Measurements from ENCODE around the gene BPGM.

The BPGM gene

GRCh38 chr7:134714470-134715205 lies 68.0 kb downstream of the BPGM start:
- Histone ChIP-seq H3K27me3 (ENCODE audit: low read length) (no peaks in the 10 kb centered on the region), H4K20me1 (ENCODE audit: low read depth, low read length) (no peaks in the 10 kb centered on the region), H3K27ac (ENCODE audit: low read depth, low read length) (no peak overlapping the region), H3K4me2 (ENCODE audit: low read depth, low read length, poor library complexity, severe bottlenecking) (no peak overlapping the region), H3F3A (ENCODE audit: insufficient read depth) (no peaks in the 10 kb centered on the region), H3K36me3 (ENCODE audit: low read length) (no peaks in the 10 kb centered on the region), H3K79me2 (ENCODE audit: insufficient read depth, low read length) (no peaks in the 10 kb centered on the region), H3K4me3 (ENCODE audit: insufficient read depth, low read length, poor library complexity, severe bottlenecking) (no peak overlapping the region), H3K9me3 (ENCODE audit: insufficient read depth, low read length) (no peaks in the 10 kb centered on the region), H3K9ac (ENCODE audit: low read length) (no peak overlapping the region), H3K9me2 (replicated peaks; ENCODE audit: insufficient read depth, low read length) (no peaks in the 10 kb centered on the region), H2AFZ (ENCODE audit: low read depth, low read length, severe bottlenecking) (no peak overlapping the region)
- TF ChIP-seq, protein P1, sequence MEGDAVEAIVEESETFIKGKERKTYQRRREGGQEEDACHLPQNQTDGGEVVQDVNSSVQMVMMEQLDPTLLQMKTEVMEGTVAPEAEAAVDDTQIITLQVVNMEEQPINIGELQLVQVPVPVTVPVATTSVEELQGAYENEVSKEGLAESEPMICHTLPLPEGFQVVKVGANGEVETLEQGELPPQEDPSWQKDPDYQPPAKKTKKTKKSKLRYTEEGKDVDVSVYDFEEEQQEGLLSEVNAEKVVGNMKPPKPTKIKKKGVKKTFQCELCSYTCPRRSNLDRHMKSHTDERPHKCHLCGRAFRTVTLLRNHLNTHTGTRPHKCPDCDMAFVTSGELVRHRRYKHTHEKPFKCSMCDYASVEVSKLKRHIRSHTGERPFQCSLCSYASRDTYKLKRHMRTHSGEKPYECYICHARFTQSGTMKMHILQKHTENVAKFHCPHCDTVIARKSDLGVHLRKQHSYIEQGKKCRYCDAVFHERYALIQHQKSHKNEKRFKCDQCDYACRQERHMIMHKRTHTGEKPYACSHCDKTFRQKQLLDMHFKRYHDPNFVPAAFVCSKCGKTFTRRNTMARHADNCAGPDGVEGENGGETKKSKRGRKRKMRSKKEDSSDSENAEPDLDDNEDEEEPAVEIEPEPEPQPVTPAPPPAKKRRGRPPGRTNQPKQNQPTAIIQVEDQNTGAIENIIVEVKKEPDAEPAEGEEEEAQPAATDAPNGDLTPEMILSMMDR (IDR thresholded peaks at IDR 0.05; ENCODE audit: insufficient read depth, low read length, poor library complexity, severe bottlenecking), result no peak

- H2AFZ ChIP-seq (ENCODE audit: low read depth, low read length, severe bottlenecking), result no peak overlapping the region
- H3K9me3 ChIP-seq (ENCODE audit: insufficient read depth, low read length), result no peaks in the 10 kb centered on the region
- H3K79me2 ChIP-seq (ENCODE audit: insufficient read depth, low read length), result no peaks in the 10 kb centered on the region
- no peaks in the 10 kb centered on the region for H3K36me3 ChIP-seq (ENCODE audit: low read length)
- no peak overlapping the region for H3K4me2 ChIP-seq (ENCODE audit: low read depth, low read length, poor library complexity, severe bottlenecking)
- no peaks in the 10 kb centered on the region for H3K27me3 ChIP-seq (ENCODE audit: low read length)
- no peaks in the 10 kb centered on the region for H4K20me1 ChIP-seq (ENCODE audit: low read depth, low read length)
- no peaks in the 10 kb centered on the region for H3F3A ChIP-seq (ENCODE audit: insufficient read depth)
- H3K4me3 ChIP-seq (ENCODE audit: insufficient read depth, low read length, poor library complexity, severe bottlenecking), result no peak overlapping the region
- H3K9me2 ChIP-seq (replicated peaks; ENCODE audit: insufficient read depth, low read length), result no peaks in the 10 kb centered on the region
- H3K9ac ChIP-seq (ENCODE audit: low read length), result no peak overlapping the region
- no peak overlapping the region for H3K27ac ChIP-seq (ENCODE audit: low read depth, low read length)
- no peak for TF ChIP-seq EZH2phosphoT487 (conservative IDR thresholded peaks at IDR 0.05; ENCODE audit: low read length)
- TF ChIP-seq, protein P1 (IDR thresholded peaks at IDR 0.05; ENCODE audit: insufficient read depth, low read length, poor library complexity, severe bottlenecking), result no peak
These were observed 71.7 kb downstream of the BPGM start for GRCh38 chr7:134718211-134718875.

GRCh38 chr7:134720091-134720935 lies 73.7 kb downstream of the BPGM start:
- Histone ChIP-seq H3K9ac (ENCODE audit: low read length) (no peak overlapping the region), H3F3A (ENCODE audit: insufficient read depth) (no peaks in the 10 kb centered on the region), H3K79me2 (ENCODE audit: insufficient read depth, low read length) (no peaks in the 10 kb centered on the region), H3K27me3 (ENCODE audit: low read length) (no peaks in the 10 kb centered on the region), H3K27ac (ENCODE audit: low read depth, low read length) (no peak overlapping the region), H3K36me3 (ENCODE audit: low read length) (no peaks in the 10 kb centered on the region), H3K9me3 (ENCODE audit: insufficient read depth, low read length) (no peaks in the 10 kb centered on the region), H3K4me3 (ENCODE audit: insufficient read depth, low read length, poor library complexity, severe bottlenecking) (no peak overlapping the region), H3K4me2 (ENCODE audit: low read depth, low read length, poor library complexity, severe bottlenecking) (no peak overlapping the region), H3K9me2 (replicated peaks; ENCODE audit: insufficient read depth, low read length) (no peaks in the 10 kb centered on the region), H2AFZ (ENCODE audit: low read depth, low read length, severe bottlenecking) (no peak overlapping the region), H4K20me1 (ENCODE audit: low read depth, low read length) (no peaks in the 10 kb centered on the region)
- TF ChIP-seq, protein P1 (IDR thresholded peaks at IDR 0.05; ENCODE audit: insufficient read depth, low read length, poor library complexity, severe bottlenecking), result no peak
- TF ChIP-seq EZH2phosphoT487 (conservative IDR thresholded peaks at IDR 0.05; ENCODE audit: low read length), result no peak
